Measurements from ENCODE around the gene OTUB2.

DNA sequence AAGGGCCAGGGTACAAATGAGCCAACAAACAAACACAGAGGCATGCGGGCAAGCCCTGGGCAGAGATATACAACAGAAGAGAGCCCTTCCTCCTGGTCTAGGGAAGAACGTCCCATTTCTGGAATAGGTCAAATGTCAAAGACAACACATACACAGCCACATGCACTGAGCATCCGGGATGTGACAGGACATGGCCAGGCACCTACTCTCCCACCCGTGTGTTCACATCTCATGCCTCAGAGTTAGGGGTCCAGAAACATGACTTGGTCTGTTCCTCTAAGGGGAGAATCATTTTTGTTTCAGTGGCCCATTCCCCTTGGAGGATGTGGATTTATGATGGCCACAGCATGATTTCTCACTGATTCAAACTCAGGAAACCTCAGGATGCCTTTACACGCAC lies 49.0 kb upstream of the OTUB2 start:
- TF ChIP-seq POLR2AphosphoS5 (IDR thresholded peaks at IDR 0.05; ENCODE audit: low read depth, low read length) (no peak), SIN3A (IDR thresholded peaks at IDR 0.05; ENCODE audit: borderline replicate concordance, insufficient read depth, low read depth, low read length) (no peak)
- TF ChIP-seq, protein P1, sequence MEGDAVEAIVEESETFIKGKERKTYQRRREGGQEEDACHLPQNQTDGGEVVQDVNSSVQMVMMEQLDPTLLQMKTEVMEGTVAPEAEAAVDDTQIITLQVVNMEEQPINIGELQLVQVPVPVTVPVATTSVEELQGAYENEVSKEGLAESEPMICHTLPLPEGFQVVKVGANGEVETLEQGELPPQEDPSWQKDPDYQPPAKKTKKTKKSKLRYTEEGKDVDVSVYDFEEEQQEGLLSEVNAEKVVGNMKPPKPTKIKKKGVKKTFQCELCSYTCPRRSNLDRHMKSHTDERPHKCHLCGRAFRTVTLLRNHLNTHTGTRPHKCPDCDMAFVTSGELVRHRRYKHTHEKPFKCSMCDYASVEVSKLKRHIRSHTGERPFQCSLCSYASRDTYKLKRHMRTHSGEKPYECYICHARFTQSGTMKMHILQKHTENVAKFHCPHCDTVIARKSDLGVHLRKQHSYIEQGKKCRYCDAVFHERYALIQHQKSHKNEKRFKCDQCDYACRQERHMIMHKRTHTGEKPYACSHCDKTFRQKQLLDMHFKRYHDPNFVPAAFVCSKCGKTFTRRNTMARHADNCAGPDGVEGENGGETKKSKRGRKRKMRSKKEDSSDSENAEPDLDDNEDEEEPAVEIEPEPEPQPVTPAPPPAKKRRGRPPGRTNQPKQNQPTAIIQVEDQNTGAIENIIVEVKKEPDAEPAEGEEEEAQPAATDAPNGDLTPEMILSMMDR (IDR thresholded peaks at IDR 0.05), result no peak
